WTC11 (cell line): ENCODE measurements around the gene CGREF1.

ENCODE experiments used
- AFF4 ChIP-seq: sonication (generic); formaldehyde crosslinking; IDR thresholded peaks from 2 replicates; pipeline ENCODE4 v1.8.1; 2023; ENCODE audit warnings: mild to moderate bottlenecking, missing genetic modification reagents, borderline replicate concordance
- ATF3 ChIP-seq: sonication (generic); formaldehyde crosslinking; conservative IDR thresholded peaks from 2 replicates; pipeline ENCODE4 v1.8.1; 2022; ENCODE audit warnings: mild to moderate bottlenecking, missing genetic modification reagents
- E2F4 ChIP-seq: sonication (generic); formaldehyde crosslinking; IDR thresholded peaks from 2 replicates; pipeline ENCODE4 v1.8.1; 2022; ENCODE audit warnings: low read depth, mild to moderate bottlenecking, moderate library complexity, missing genetic modification reagents, borderline replicate concordance
- ESRRA ChIP-seq: sonication (generic); formaldehyde crosslinking; IDR thresholded peaks from 2 replicates; pipeline ENCODE4 v1.8.1; 2022; ENCODE audit warnings: mild to moderate bottlenecking, missing genetic modification reagents, borderline replicate concordance
- FOXJ3 ChIP-seq: sonication (generic); formaldehyde crosslinking; IDR thresholded peaks from 2 replicates; pipeline ENCODE4 v1.9.0; 2021; ENCODE audit warnings: missing genetic modification reagents, mild to moderate bottlenecking, borderline replicate concordance
- GABPB1 ChIP-seq: sonication (generic); formaldehyde crosslinking; IDR thresholded peaks from 2 replicates; pipeline ENCODE4 v1.8.1; 2023; ENCODE audit warnings: mild to moderate bottlenecking, missing genetic modification reagents
- ZNF121 ChIP-seq: sonication (generic); formaldehyde crosslinking; IDR thresholded peaks from 2 replicates; pipeline ENCODE4 v1.8.0; 2023; ENCODE audit warnings: missing genetic modification reagents
- ZNF138 ChIP-seq: sonication (generic); formaldehyde crosslinking; conservative IDR thresholded peaks from 2 replicates; pipeline ENCODE4 v1.8.1; 2022; ENCODE audit warnings: mild to moderate bottlenecking, moderate library complexity, missing genetic modification reagents
- TF ChIP-seq, protein P1 (sequence below): fragments of 200-600 bp; IDR thresholded peaks from 2 replicates; pipeline ENCODE4 v1.8.0; 2022; ENCODE audit warnings: antibody characterized with exemption
- TF ChIP-seq, protein P2 (sequence below): sonication (generic); formaldehyde crosslinking; IDR thresholded peaks from 2 replicates; pipeline ENCODE4 v1.8.1; 2022; ENCODE audit warnings: low read depth, missing genetic modification reagents, borderline replicate concordance

- TF ChIP-seq, protein P1, sequence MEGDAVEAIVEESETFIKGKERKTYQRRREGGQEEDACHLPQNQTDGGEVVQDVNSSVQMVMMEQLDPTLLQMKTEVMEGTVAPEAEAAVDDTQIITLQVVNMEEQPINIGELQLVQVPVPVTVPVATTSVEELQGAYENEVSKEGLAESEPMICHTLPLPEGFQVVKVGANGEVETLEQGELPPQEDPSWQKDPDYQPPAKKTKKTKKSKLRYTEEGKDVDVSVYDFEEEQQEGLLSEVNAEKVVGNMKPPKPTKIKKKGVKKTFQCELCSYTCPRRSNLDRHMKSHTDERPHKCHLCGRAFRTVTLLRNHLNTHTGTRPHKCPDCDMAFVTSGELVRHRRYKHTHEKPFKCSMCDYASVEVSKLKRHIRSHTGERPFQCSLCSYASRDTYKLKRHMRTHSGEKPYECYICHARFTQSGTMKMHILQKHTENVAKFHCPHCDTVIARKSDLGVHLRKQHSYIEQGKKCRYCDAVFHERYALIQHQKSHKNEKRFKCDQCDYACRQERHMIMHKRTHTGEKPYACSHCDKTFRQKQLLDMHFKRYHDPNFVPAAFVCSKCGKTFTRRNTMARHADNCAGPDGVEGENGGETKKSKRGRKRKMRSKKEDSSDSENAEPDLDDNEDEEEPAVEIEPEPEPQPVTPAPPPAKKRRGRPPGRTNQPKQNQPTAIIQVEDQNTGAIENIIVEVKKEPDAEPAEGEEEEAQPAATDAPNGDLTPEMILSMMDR = no peak
- TF ChIP-seq, protein P2, sequence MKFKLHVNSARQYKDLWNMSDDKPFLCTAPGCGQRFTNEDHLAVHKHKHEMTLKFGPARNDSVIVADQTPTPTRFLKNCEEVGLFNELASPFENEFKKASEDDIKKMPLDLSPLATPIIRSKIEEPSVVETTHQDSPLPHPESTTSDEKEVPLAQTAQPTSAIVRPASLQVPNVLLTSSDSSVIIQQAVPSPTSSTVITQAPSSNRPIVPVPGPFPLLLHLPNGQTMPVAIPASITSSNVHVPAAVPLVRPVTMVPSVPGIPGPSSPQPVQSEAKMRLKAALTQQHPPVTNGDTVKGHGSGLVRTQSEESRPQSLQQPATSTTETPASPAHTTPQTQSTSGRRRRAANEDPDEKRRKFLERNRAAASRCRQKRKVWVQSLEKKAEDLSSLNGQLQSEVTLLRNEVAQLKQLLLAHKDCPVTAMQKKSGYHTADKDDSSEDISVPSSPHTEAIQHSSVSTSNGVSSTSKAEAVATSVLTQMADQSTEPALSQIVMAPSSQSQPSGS (CRISPR knock-in tag) = no peak
- no peak for TF ChIP-seq AFF4 (CRISPR knock-in tag)
- TF ChIP-seq GABPB1 (CRISPR knock-in tag) = no peak
- no peak for TF ChIP-seq ESRRA
- TF ChIP-seq FOXJ3 (CRISPR knock-in tag) = no peak
- no peak for TF ChIP-seq ZNF138 (CRISPR knock-in tag)
- no peak for TF ChIP-seq ATF3 (CRISPR knock-in tag)
- TF ChIP-seq E2F4 = no peak
- TF ChIP-seq ZNF121 (CRISPR knock-in tag) = no peak
Measured at GRCh38 chr2:27160191-27160590, 41.3 kb upstream of the CGREF1 start.
